Esophagus squamous epithelium (tissue), 4 donors: ENCODE measurements around the gene HMOX1.

Experiments used
- POLR2A ChIP-seq, 4 donors: fragments of 450-650 bp; IDR thresholded peaks; one replicate each; pipeline ENCODE4 v1.6.1; 2017; ENCODE audit warnings: antibody characterized with exemption in 4 of 4, mild to moderate bottlenecking in 4 of 4, moderate library complexity in 3 of 4
- TF ChIP-seq, protein P1 (sequence below), 6 experiments: fragments of 450-650 bp in 4 of 6; fragments of 200-600 bp in 2 of 6; sonication (generic) in 2 of 6; IDR thresholded peaks; one replicate each; pipeline ENCODE4 v1.5.1; 2016 to 2019; ENCODE audit warnings: antibody characterized with exemption in 6 of 6, mild to moderate bottlenecking in 4 of 6, moderate library complexity in 4 of 6

DNA sequence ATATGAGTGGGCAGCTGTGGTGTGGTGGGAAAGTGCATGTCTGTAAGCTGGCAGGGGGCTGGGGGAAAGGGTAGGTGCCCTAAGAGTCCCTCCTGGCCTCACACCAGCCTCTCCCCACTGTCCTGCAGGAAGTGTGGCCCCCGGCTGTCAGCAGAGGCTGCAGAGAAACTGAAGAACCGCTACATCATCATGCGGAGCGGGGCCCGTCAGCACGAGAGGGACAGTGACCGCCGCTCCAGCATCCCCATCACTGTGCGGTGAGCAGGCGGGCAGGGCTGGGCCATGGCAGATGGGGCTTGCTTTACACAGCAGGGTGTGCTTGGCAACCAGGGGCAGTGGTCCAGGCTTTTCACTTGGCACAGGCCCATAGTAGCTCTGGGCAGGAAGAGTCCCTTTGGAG, 38.9 kb downstream of the HMOX1 start:
- no peak for TF ChIP-seq POLR2A (IDR thresholded peaks at IDR 0.05)
- TF ChIP-seq, protein P1, sequence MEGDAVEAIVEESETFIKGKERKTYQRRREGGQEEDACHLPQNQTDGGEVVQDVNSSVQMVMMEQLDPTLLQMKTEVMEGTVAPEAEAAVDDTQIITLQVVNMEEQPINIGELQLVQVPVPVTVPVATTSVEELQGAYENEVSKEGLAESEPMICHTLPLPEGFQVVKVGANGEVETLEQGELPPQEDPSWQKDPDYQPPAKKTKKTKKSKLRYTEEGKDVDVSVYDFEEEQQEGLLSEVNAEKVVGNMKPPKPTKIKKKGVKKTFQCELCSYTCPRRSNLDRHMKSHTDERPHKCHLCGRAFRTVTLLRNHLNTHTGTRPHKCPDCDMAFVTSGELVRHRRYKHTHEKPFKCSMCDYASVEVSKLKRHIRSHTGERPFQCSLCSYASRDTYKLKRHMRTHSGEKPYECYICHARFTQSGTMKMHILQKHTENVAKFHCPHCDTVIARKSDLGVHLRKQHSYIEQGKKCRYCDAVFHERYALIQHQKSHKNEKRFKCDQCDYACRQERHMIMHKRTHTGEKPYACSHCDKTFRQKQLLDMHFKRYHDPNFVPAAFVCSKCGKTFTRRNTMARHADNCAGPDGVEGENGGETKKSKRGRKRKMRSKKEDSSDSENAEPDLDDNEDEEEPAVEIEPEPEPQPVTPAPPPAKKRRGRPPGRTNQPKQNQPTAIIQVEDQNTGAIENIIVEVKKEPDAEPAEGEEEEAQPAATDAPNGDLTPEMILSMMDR (IDR thresholded peaks at IDR 0.05): no peak
